Activated naive CD8-positive, alpha-beta T cell treated with anti-CD3 and anti-CD28 coated beads for 36 hours (primary cell): ENCODE measurements around the gene XAF1. TPM values are rescaled to one million over a fixed set of nuclear protein-coding genes. Genes with fewer than 3 reads are reported as not detected.
"Not testable (repeated sequence)": the region's sequence is repeated elsewhere in the genome, so short reads cannot be mapped to it uniquely, and the experiment has no call there.

Experiments
- DNase-seq: peaks from one replicate; pipeline ENCODE4 v3.0.0; 2021
- H3K27ac Mint-ChIP-seq: one replicate; pipeline ENCODE4 v1.8.0; 2022; ENCODE audit warnings: mild to moderate bottlenecking, moderate library complexity, mixed read lengths
- H3K27me3 Mint-ChIP-seq: one replicate; pipeline ENCODE4 v1.8.0; 2022; ENCODE audit warnings: mild to moderate bottlenecking, mixed read lengths
- H3K36me3 Mint-ChIP-seq: one replicate; pipeline ENCODE4 v1.8.0; 2021; ENCODE audit warnings: mild to moderate bottlenecking, mixed read lengths
- H3K4me1 Mint-ChIP-seq: one replicate; pipeline ENCODE4 v1.8.0; 2021; ENCODE audit warnings: mixed read lengths
- H3K4me3 Mint-ChIP-seq: one replicate; pipeline ENCODE4 v1.8.0; 2022; ENCODE audit warnings: mild to moderate bottlenecking, moderate library complexity, mixed read lengths
- H3K9me3 Mint-ChIP-seq: one replicate; pipeline ENCODE4 v1.8.0; 2022; ENCODE audit warnings: mixed read lengths
- total RNA-seq, 2 experiments: library from RNA; stranded (reverse); gene quantifications; one replicate each; pipeline ENCODE4 v1.2.3, GENCODE V29; 2021

The XAF1 gene
- total RNA-seq, 2 experiments from 2014 or later, result 54.0 to 54.1 TPM

- no peaks in the 10 kb centered on the region for H3K36me3 Mint-ChIP-seq
These were observed 55.7 kb downstream of the XAF1 start for GRCh38 chr17:6811510-6811909.

DNA sequence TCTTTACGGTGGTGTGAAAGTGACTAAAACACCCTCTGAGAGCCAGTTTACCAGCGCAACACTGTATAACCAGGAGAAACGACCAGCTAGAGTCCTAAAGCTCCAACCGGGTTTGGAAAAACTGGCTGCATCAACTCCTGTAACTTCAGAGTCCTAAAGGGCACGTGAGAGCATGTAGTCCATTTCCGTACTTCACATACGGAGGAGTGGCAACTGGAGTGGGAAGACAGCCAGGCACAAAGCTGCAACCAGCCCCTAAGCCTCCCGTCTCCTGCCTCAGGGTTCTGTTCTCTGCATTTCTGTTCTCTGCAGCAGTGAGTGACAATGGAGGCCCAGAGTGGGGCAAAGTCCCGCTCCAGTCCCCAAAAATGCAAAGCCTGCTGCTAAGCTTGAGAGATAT, 56.4 kb downstream of the XAF1 start:
- no peak overlapping the region for H3K27ac Mint-ChIP-seq
- H3K9me3 Mint-ChIP-seq, result no peaks in the 10 kb centered on the region
- H3K4me3 Mint-ChIP-seq, result no peak overlapping the region
- peaks cover 26% of the 10 kb centered on the region for H3K27me3 Mint-ChIP-seq
- no peaks in the 10 kb centered on the region for H3K36me3 Mint-ChIP-seq
- DNase-seq, result no peak
- H3K4me1 Mint-ChIP-seq, result no peaks in the 10 kb centered on the region

More at GRCh38 chr17:6811510-6811909, 55.7 kb downstream of the XAF1 start:
- Mint-ChIP-seq H3K27me3 (peaks cover 27% of the 10 kb centered on the region), H3K9me3 (no peaks in the 10 kb centered on the region), H3K4me1 (no peaks in the 10 kb centered on the region), H3K4me3 (no peak overlapping the region), H3K27ac (no peak overlapping the region)
- DNase-seq, result no peak

DNA sequence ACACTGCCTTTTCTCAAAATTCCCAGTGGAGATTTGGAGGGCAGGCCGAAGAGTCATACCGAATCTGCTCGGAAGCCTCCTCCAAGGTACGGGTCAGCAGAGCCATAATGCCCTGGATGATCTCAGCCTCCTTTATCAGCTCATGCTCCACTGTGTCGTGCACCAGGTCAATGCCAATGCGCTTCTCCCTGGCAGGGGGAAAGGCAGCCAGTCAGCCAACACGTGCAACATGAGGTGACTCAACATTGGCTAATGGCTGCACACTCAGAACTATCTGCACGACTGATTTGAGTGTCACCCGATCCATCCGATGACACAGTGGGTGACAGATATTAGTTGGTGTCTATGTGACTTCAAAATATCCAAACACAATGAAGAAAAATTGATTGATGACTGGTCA, 59.9 kb downstream of the XAF1 start:
- Mint-ChIP-seq H3K27me3 (peaks cover 22% of the 10 kb centered on the region), H3K9me3 (no peaks in the 10 kb centered on the region), H3K4me1 (no peaks in the 10 kb centered on the region), H3K4me3 (no peak overlapping the region), H3K36me3 (no peaks in the 10 kb centered on the region), H3K27ac (no peak overlapping the region)
- no peak for DNase-seq

- peaks cover 26% of the 10 kb centered on the region for H3K27me3 Mint-ChIP-seq
- not testable (repeated sequence) for H3K27ac Mint-ChIP-seq, H3K4me3 Mint-ChIP-seq, H3K4me1 Mint-ChIP-seq, H3K36me3 Mint-ChIP-seq, H3K9me3 Mint-ChIP-seq, DNase-seq
These were observed 60.5 kb downstream of the XAF1 start for GRCh38 chr17:6816368-6816767.

GRCh38 chr17:6818938-6819337, 63.1 kb downstream of the XAF1 start:
- Mint-ChIP-seq H3K4me3 (no peak overlapping the region), H3K36me3 (no peaks in the 10 kb centered on the region), H3K4me1 (no peaks in the 10 kb centered on the region), H3K27me3 (peaks cover 27% of the 10 kb centered on the region), H3K9me3 (no peaks in the 10 kb centered on the region), H3K27ac (no peak overlapping the region)
- no peak for DNase-seq

DNA sequence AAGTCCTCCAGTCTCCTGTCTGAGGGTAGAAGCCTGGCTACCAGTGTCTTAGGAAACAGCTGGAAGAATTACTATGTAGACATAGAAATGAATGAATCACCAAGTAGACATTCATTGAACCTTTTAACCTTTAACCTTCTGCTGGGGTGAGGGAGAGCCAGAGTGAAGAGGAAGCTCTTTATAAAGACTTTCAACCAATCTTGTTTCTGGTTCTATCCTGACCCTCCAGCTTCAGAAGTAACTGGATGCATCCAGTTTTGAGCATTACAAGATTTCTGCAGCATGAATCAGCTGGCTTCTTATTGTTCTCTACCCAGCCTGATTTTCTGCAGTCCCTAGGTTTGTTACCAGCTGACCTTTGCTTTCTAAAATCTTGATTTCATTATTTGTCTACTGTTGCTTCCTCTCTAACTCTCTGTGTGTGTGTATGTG, 67.2 kb downstream of the XAF1 start:
- H3K36me3 Mint-ChIP-seq, result no peaks in the 10 kb centered on the region
- DNase-seq, result no peak
- H3K4me3 Mint-ChIP-seq, result no peak overlapping the region
- H3K27ac Mint-ChIP-seq, result no peak overlapping the region
- no peaks in the 10 kb centered on the region for H3K9me3 Mint-ChIP-seq
- H3K27me3 Mint-ChIP-seq, result peaks cover 16% of the 10 kb centered on the region
- no peaks in the 10 kb centered on the region for H3K4me1 Mint-ChIP-seq

Other genes starting within 250 kb of the XAF1 start
- gene PITPNM3, start 199.5 kb upstream of the XAF1 start, total RNA-seq, result under 1 TPM; 0.49 to 0.72 TPM
- gene KIAA0753, start 115.3 kb upstream of the XAF1 start, total RNA-seq, result 10 to 100 TPM; 14.8 to 15.8 TPM
- 100 to 1,000 TPM; 127 to 128 TPM for gene TXNDC17, start 115.0 kb upstream of the XAF1 start, total RNA-seq
- gene MED31, start 104.4 kb upstream of the XAF1 start, total RNA-seq, result 10 to 100 TPM; 20.1 to 21.6 TPM
- 1 to 10 TPM; 1.4 to 1.8 TPM for gene C17orf100, start 104.3 kb upstream of the XAF1 start, total RNA-seq
- not detected for gene SLC13A5, start 42.7 kb upstream of the XAF1 start, total RNA-seq
- gene FBXO39, start 20.2 kb downstream of the XAF1 start, total RNA-seq, result not detected
- gene TEKT1, start 75.7 kb downstream of the XAF1 start, total RNA-seq, result not detected
- gene ALOX12, start 240.0 kb downstream of the XAF1 start, total RNA-seq, result not detected